Activated CD8-positive, alpha-beta T cell treated with anti-CD3 and anti-CD28 coated beads for 36 hours (primary cell): Measurements from ENCODE around the gene PTPRK. TPM values are rescaled to one million over a fixed set of nuclear protein-coding genes. Genes with fewer than 3 reads are reported as not detected.

ENCODE experiments used
- ATAC-seq: fragments of 200-7000 bp; cut with Tn5 transposase; one replicate; pipeline ENCODE4 v1.10.0; 2021; ENCODE audit warnings: mild to moderate bottlenecking, moderate library complexity
- CTCF ChIA-PET: fragments of 350-600 bp; sonication (Branson Sonifier 250); formaldehyde crosslinking; loops from one replicate; lab custom pipeline; 2021; ENCODE audit warnings: antibody characterized with exemption; lab: Charles Lee
- POLR2A ChIA-PET: fragments of 350-600 bp; sonication (Branson Sonifier 250); formaldehyde crosslinking; loops from one replicate; lab custom pipeline; 2021; ENCODE audit warnings: antibody characterized with exemption; lab: Charles Lee
- DNase-seq: peaks from one replicate; pipeline ENCODE4 v3.0.0-alpha.2; 2020
- H3K27ac Mint-ChIP-seq: one replicate; pipeline ENCODE4 v1.8.0; 2021; ENCODE audit warnings: mild to moderate bottlenecking, mixed read lengths
- H3K27me3 Mint-ChIP-seq: one replicate; pipeline ENCODE4 v1.8.0; 2021; ENCODE audit warnings: mixed read lengths
- H3K36me3 Mint-ChIP-seq: one replicate; pipeline ENCODE4 v1.8.0; 2021; ENCODE audit warnings: low read depth, mixed read lengths
- H3K4me1 Mint-ChIP-seq: one replicate; pipeline ENCODE4 v1.8.0; 2021; ENCODE audit warnings: low read depth, mixed read lengths
- H3K4me3 Mint-ChIP-seq: one replicate; pipeline ENCODE4 v1.8.0; 2021; ENCODE audit warnings: mild to moderate bottlenecking, moderate library complexity, mixed read lengths
- H3K9me3 Mint-ChIP-seq: one replicate; pipeline ENCODE4 v1.8.0; 2021; ENCODE audit warnings: mixed read lengths
- intact Hi-C: fragments of 100-400 bp; cut with micrococcal nuclease; formaldehyde crosslinking; loops from one replicate; pipeline ENCODE4 v1.10.0; 2022
- total RNA-seq, 2 experiments: library from RNA; stranded (reverse); gene quantifications; one replicate each; pipeline ENCODE4 v1.2.3, GENCODE V29; 2021
- TF ChIP-seq, protein P1 (sequence below): fragments of 200-600 bp; IDR thresholded peaks from one replicate; pipeline ENCODE4 v1.8.0; 2022; ENCODE audit warnings: antibody characterized with exemption, mild to moderate bottlenecking

PTPRK gene
- total RNA-seq, 2 experiments from 2014 or later: 7.7 to 8.9 TPM

GRCh38 chr6:128302942-128303341 lies 217.5 kb downstream of the PTPRK start:
- Mint-ChIP-seq H3K36me3 (no peaks in the 10 kb centered on the region), H3K27me3 (no peaks in the 10 kb centered on the region), H3K4me1 (peaks cover 6% of the 10 kb centered on the region), H3K4me3 (no peak overlapping the region), H3K9me3 (peaks cover 6% of the 10 kb centered on the region), H3K27ac (no peak overlapping the region)
- intact Hi-C loops: no loop called here
- CTCF ChIA-PET: no interaction called here
- POLR2A ChIA-PET: no interaction called here
- ATAC-seq: no peak
- TF ChIP-seq, protein P1, sequence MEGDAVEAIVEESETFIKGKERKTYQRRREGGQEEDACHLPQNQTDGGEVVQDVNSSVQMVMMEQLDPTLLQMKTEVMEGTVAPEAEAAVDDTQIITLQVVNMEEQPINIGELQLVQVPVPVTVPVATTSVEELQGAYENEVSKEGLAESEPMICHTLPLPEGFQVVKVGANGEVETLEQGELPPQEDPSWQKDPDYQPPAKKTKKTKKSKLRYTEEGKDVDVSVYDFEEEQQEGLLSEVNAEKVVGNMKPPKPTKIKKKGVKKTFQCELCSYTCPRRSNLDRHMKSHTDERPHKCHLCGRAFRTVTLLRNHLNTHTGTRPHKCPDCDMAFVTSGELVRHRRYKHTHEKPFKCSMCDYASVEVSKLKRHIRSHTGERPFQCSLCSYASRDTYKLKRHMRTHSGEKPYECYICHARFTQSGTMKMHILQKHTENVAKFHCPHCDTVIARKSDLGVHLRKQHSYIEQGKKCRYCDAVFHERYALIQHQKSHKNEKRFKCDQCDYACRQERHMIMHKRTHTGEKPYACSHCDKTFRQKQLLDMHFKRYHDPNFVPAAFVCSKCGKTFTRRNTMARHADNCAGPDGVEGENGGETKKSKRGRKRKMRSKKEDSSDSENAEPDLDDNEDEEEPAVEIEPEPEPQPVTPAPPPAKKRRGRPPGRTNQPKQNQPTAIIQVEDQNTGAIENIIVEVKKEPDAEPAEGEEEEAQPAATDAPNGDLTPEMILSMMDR: no peak
- no peak for DNase-seq

DNA sequence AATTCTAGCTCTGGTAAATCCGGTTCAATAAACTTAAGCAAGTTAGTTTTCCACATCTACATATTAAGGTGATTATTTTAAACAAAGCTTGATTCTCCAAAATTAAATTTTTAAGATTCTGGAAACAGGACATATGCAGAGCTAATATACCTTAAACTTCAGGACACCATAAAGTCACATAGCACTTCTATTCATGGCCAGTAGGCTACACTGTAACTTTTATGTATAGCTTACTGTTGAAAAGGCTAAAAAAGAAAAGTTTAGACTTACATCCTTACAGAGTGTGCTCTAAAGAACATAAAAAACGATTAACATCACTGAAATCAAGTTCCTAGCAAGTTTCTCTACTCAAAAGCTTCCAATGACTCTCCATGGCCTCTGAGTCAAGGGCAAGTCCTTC lies 224.7 kb downstream of the PTPRK start:
- no peak for ATAC-seq
- Mint-ChIP-seq H3K4me3 (no peak overlapping the region), H3K27ac (no peak overlapping the region), H3K9me3 (peaks cover 12% of the 10 kb centered on the region), H3K27me3 (no peaks in the 10 kb centered on the region), H3K4me1 (no peaks in the 10 kb centered on the region), H3K36me3 (no peaks in the 10 kb centered on the region)
- TF ChIP-seq, protein P1: no peak
- POLR2A ChIA-PET: no interaction called here
- CTCF ChIA-PET: interaction anchor here (0.6 to 0.9 kb wide), 2 partner anchors 224 to 225 kb away, joined by 3 read pairs; no protein-coding TSS in a partner anchor
- intact Hi-C loops: no loop called here
- DNase-seq: no peak

DNA sequence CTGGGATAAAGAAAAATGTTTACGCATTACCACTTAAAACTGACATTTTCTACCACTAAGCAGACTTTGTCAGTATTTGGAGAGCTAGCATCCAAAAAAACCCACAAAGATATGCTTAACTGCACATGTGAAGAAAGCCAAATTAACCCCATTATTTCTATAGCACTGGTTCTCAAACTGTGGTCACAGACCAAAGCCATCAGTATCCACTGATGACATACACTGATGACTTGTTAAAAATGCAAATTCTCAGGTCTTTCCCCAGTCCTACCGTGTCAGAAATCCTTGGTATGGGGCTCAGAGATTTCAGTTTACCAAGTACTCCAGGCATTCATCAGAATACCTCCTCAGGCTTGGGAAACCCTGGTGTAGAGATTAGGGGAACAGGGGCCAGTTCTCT lies 230.2 kb downstream of the PTPRK start:
- no peak overlapping the region for H3K4me3 Mint-ChIP-seq
- intact Hi-C loops: no loop called here
- no peak overlapping the region for H3K27ac Mint-ChIP-seq
- H3K27me3 Mint-ChIP-seq: no peaks in the 10 kb centered on the region
- peaks cover 7% of the 10 kb centered on the region for H3K4me1 Mint-ChIP-seq
- TF ChIP-seq, protein P1: no peak
- DNase-seq: no peak
- H3K9me3 Mint-ChIP-seq: no peaks in the 10 kb centered on the region
- no peaks in the 10 kb centered on the region for H3K36me3 Mint-ChIP-seq
- POLR2A ChIA-PET: no interaction called here
- ATAC-seq: no peak
- CTCF ChIA-PET: no interaction called here

DNA sequence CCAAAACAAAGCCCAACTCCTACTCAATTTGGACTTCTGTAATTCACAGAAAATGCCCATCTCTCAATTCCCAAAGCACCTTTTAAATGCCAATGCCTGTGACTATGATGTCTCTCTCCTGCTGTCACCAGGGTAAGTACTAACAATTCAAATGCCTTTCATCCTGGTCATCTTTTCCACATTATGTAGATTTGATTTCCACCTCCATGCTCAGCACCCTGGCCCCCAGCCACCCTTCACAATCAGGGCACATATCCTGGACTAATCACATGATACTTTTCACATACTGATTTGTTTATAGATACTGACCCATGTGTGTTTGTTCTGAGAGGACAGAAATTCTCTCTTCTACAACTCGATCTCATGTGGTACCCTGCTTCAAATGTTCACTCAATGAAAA lies 236.3 kb downstream of the PTPRK start:
- intact Hi-C loops: no loop called here
- Mint-ChIP-seq H3K4me1 (peaks cover 7% of the 10 kb centered on the region), H3K4me3 (no peak overlapping the region), H3K27ac (no peak overlapping the region), H3K27me3 (no peaks in the 10 kb centered on the region), H3K9me3 (no peaks in the 10 kb centered on the region), H3K36me3 (no peaks in the 10 kb centered on the region)
- ATAC-seq (no peak), DNase-seq (no peak)
- POLR2A ChIA-PET: no interaction called here
- CTCF ChIA-PET: no interaction called here
- TF ChIP-seq, protein P1: no peak

DNA sequence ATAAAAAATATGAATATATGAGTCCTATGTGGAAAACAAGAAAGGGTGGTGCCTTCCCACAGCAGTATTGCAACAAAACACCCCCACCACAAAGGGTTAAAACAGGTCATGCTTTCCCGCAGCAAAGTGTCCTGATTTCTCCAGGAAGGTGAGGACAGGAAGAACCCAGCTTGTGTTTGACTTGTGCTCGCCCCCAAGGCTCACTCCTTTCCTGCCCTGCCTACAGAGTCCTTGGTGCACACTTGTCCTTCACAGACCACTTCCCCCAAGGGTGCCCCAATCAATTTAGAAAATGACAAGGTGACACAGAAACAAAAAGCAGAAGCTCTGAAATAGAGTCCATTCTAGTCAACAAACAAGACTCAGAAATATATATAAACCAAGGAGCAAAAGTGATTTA lies 237.4 kb downstream of the PTPRK start:
- ChIA-PET POLR2A (interaction anchor here (0.9 kb wide), 1 partner anchor 23 kb away, joined by 3 read pairs; no protein-coding TSS in a partner anchor), CTCF (no interaction called here)
- TF ChIP-seq, protein P1: no peak
- intact Hi-C loops: no loop called here
- H3K27me3 Mint-ChIP-seq: no peaks in the 10 kb centered on the region
- no peak for DNase-seq
- no peaks in the 10 kb centered on the region for H3K36me3 Mint-ChIP-seq
- H3K9me3 Mint-ChIP-seq: no peaks in the 10 kb centered on the region
- H3K27ac Mint-ChIP-seq: no peak overlapping the region
- peaks cover 7% of the 10 kb centered on the region for H3K4me1 Mint-ChIP-seq
- H3K4me3 Mint-ChIP-seq: no peak overlapping the region
- ATAC-seq: no peak
